Epithelial cell of proximal tubule (primary cell): ENCODE data around the gene LGALSL. TPM values are rescaled to one million over a fixed set of nuclear protein-coding genes. Genes with fewer than 3 reads are reported as not detected.

Source experiments
- DNase-seq: peaks from one replicate; pipeline ENCODE4 v3.0.0-alpha.2; 2011; ENCODE audit warnings: low read depth
- H3K4me3 ChIP-seq: 2 replicates; pipeline ENCODE4 v1.5.1; 2011; ENCODE audit warnings: low read depth, mild to moderate bottlenecking, low read length
- CTCF ChIP-seq: conservative IDR thresholded peaks from 2 replicates; pipeline ENCODE4 v1.5.1; 2012; ENCODE audit warnings: low read depth, mild to moderate bottlenecking, low read length
- total RNA-seq: library from RNA; depleted of rRNA; stranded (reverse); fragments of >200 nt; gene quantifications from 2 replicates; pipeline ENCODE4 v1.2.3, GENCODE V29; 2015

Gene LGALSL
- total RNA-seq, 1 donor from 2014 or later = 20.1 TPM

DNA sequence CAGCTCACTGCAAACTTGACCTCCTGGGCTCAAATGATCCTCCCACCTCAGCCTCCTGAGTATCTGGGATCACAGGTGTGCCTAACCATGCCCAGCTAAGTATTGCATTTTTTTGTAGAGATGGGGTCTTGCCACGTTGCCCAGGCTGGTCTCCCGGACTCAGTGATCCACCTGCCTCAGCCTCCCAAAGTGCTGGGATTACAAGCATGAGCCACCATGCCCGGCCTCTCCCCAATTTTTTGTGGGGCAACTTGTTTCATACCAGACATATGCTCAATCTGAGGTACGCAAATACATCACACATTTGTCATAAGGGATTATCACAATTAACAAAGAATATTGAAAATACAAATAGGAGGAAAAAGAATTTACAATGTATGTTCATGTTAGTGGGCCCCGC, 27.7 kb downstream of the LGALSL start:
- H3K4me3 ChIP-seq = no peak overlapping the region
- TF ChIP-seq CTCF = no peak
- DNase-seq = no peak

- no peak overlapping the region for H3K4me3 ChIP-seq
- DNase-seq = no peak
- TF ChIP-seq CTCF = no peak
Measured at GRCh38 chr2:64482243-64482642, 28.3 kb downstream of the LGALSL start.

DNA sequence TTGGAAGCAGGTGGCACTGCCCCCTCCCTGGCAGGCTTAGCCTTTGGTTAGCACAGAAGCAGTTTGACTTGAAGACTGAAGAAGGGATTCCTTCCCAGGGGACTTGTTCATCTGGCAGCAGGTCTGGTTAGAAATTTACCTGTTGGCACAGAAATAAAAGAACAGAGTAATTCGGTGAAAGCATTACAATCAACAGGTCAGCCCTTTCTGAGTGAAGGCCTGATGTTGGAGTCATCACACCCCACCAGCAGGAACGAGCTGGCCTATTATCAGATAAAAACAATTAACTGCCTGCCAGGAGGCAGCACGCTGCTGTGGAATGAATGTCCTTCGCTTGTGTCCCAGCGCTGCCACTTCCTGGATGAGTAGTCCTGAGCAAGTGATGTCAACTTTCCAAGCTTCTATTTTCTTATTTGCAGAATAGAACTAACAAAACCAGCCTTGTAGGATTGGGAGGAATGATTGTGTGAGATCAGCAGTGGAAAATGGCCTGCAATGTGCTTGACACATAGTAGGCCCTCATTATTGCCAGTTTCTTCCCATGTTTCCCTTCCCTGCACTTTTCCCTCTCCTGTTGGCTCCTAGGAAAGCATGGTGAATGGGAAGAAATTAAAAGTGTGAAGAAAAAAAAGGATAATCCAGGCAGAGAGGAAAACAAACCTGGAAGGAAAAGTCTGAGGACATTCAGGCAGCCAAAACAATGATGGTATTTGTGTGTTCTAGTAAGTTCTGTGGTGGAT, 29.0 kb downstream of the LGALSL start:
- no peak for TF ChIP-seq CTCF
- no peak overlapping the region for H3K4me3 ChIP-seq
- DNase-seq = no peak

GRCh38 chr2:64485331-64485730, 31.4 kb downstream of the LGALSL start:
- TF ChIP-seq CTCF = no peak
- no peak for DNase-seq
- no peak overlapping the region for H3K4me3 ChIP-seq

- no peak overlapping the region for H3K4me3 ChIP-seq
- no peak for DNase-seq
- TF ChIP-seq CTCF = no peak
Measured at GRCh38 chr2:64485961-64486360, 32.0 kb downstream of the LGALSL start.

DNA sequence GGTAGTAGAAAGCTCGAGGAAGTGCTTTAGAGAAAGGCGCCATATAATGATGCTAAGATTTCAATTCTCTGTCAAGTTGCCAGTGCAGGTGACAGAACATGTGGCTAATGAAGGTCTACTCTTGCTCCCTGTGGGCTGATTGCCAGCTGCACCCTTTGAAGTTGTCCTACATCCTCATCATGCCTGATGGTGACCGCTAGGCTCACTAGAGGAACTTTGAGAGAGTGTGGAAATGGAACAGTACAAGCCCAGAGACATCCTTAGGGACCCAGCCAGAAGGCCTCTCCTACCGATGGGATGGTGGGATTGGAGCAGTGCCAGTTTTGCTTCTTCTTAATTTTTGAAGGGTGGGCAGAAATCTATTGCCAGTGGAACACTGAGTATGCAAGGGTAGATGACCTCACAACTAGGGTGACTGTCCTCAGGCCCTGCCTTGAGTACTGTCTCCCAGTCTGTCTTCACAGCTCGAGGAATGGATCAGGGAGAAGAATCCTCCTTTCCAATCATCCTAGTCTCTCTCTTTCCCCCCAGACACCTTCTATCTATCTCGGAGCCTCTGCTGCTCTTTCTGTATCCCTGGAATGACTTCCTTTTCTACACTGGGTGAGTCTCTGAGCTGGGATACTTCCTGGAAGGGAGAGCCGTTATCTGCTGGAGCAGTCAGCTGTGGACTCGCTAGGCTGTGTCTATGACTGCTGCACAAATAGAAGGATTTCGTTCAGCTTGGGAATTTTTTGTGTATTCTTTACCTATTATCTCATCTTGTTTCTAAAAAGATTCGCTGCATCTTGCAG, 33.5 kb downstream of the LGALSL start:
- H3K4me3 ChIP-seq = no peak overlapping the region
- no peak for TF ChIP-seq CTCF
- DNase-seq = no peak
